HUDEP-2 (cell line): ENCODE measurements around the gene CLRN2.
A peak's percentile ranks its signal among the peaks of the same experiment; 100 is the strongest.
"Not testable (repeated sequence)": the region's sequence is repeated elsewhere in the genome, so short reads cannot be mapped to it uniquely, and the experiment has no call there.

Source experiments
- DNase-seq, 76 experiments: peaks; one replicate each; lab custom pipeline; 2025; ENCODE audit not compliant: unreplicated experiment in 76 of 76; lab: John Stamatoyannopoulos, UW

Gene CLRN2

GRCh38 chr4:17537060-17537459 lies 22.1 kb downstream of the CLRN2 start:
- not testable (repeated sequence) for DNase-seq

DNA sequence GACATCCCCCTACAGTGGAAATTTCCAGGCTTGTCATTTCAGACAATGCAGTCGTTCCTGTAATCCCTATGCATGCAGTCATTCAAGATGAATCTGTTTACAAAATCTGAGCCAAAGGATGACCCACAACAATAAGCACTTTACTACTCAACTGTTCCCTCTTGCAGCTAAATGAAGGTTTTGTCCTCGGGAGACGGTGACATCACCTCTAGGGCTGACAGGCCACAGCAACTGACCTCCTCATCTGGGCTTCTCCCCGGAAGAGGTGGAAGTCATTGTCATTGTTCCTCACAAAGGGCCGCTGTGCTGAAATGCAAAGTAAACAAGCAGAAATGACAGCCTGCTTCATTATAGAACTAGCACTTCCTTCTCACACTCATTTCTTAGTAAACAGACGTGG lies 29.2 kb downstream of the CLRN2 start:
- DNase-seq: no peak

GRCh38 chr4:17544831-17545234 lies 29.9 kb downstream of the CLRN2 start:
- DNase-seq: no peak

GRCh38 chr4:17545374-17546140 lies 30.6 kb downstream of the CLRN2 start:
- DNase-seq: no peak

- DNase-seq: no peak
Observed at GRCh38 chr4:17546222-17546621, 31.3 kb downstream of the CLRN2 start.

DNA sequence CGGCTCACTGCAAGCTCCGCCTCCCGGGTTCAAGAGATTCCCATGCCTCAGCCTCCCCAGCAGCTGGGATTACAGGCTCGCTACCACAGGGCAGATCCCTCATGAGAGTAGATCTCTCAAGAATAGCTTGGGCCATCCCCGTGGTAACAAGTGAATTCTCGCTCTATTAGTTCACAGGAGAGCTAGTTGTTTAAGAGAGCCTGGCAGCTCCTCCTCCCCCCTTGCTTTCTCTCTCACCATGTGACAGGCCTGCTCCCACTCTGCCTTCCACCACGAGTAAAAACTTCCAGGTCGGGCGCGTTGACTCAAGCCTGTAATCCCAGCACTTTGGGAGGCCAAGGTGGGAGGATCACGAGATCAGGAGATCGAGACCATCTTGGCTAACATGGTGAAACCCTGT lies 31.7 kb downstream of the CLRN2 start:
- no peak for DNase-seq

DNA sequence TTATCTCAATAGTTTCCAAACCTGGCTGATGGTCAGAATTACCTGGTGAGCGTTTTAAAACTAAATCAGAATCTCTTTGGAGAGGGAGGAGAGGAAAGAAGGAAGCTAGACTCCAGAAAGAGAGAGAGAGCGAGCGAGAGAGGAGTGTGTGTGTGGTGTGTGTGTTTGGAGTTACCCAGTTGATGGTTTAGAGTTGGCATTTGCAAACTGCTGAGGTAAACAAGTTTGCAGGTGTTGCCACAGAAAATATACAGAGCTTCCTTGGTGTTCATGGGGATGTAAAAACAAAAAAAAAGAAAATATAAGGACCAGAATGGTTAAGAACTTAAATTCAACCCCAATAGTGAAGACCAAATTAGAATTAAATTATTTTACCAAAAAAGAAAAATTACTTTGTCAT lies 35.6 kb downstream of the CLRN2 start:
- DNase-seq: no peak

GRCh38 chr4:17552427-17552826 lies 37.5 kb downstream of the CLRN2 start:
- no peak for DNase-seq

DNA sequence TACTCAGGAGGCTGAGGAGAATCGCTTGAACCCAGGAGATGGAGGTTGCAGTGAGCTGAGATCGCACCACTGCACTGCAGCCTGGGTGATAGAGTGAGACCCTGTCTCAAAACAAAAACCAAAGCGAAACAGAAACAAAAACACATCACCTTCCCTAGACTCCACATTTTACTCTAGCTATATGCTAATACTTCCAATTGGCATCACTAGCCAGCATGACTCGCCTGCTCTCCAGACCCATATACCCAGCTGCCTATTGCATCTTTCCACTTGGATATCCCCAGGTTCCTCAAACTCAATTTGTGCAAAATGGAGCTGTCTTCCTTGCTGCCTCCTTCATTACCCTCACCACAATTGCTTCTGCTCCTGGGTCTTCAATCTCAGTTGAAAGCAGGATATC lies 39.6 kb downstream of the CLRN2 start:
- DNase-seq: no peak

- no peak for DNase-seq
Observed at GRCh38 chr4:17556498-17556897, 41.5 kb downstream of the CLRN2 start.

DNA sequence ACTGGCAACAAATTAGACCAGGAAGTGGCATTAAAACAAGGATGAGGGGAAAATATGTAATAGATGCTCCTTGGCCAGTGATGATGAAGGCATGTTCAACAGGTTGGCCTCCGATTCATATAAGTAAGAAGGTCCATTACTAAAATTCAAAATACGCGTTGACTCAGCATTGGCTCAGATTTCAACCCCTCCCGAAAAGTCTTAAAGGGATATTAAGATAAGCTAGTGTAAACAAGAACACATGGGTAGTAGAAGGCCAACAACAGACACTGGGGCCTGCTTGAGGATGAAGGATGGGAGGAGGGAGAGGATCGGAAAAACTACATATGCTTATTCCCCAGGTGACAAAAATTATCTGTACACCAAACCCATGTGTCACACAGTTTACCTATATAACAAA lies 42.9 kb downstream of the CLRN2 start:
- DNase-seq: no peak

DNA sequence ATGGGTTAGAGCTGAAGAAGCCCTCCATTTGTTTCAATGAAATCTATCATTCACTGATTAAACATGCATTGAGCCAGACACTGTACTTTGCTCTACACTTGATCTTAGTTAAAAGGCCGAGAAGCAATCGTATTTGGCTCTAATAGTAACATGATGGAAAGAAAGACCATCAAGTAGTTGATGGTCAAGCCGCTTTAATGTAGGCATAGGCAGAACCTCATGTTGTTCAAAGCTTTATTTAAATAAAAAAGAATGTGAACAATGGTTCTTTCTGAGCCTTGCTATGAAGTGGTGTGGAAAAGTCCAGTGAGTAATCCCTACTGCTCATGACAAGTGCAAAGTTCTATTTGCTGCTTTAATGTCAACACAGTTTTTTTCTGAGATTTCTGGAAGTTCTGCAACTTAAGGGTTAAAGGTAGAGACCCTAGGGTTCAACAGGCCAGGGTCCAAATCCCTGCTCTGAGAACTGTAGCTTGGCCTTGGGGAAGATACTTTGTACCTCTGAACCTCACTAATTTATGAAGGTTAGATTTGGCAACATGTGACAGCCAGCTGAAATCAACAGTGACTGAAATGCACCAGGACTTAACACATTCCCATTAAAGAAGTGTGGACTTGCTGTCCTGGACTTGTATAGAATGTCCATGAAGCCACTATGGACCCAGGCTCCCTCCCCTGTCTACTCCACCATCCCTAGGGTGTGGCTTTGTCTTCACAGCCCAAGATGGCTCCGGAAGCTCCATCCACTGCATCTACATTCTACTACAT lies 44.2 kb downstream of the CLRN2 start:
- DNase-seq: no peak

DNA sequence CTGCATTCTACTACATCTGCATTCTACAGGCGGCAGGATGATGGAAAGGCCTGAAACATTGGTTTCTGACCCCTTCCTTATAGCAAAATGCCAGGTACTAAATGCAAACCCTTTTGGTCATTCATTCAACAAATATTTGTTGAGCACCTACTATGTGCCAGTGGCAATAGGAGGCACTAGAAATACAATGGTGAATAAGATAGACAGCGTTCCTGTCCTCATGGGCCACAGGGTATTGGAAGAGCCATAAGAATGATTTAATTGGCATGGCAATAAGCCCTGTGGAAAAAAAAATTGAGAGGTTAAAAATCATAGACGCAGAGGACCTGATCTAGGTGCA lies 44.7 kb downstream of the CLRN2 start:
- no peak for DNase-seq

DNA sequence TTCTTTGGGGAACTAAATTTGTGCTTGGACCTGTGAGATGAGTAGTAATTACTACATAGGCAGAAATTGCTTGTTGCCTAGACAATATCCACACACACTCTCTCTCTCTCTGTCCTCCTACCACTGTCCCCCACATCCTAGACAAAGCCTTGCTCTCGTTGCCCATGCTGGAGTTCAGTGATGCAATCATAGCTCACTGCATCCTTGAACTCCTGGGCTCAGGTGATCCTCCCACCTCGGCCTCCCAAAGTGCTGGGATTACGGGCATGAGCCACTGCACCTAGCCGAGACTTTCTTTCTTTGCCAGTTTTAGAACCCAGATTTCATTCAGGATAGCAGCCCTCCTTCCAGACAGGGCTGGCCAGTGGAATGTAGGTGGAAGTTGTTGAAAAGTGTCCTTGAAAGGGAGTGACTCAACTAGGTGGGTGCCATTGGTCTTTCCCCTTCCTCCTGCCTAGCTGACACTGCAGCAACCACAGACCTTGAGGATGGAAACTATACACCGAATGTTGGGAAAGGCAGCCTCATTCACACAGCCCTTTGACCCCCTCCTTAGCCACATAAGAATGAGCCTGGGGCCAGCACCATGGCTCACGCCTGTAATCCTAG lies 45.2 kb downstream of the CLRN2 start:
- DNase-seq: no peak

DNA sequence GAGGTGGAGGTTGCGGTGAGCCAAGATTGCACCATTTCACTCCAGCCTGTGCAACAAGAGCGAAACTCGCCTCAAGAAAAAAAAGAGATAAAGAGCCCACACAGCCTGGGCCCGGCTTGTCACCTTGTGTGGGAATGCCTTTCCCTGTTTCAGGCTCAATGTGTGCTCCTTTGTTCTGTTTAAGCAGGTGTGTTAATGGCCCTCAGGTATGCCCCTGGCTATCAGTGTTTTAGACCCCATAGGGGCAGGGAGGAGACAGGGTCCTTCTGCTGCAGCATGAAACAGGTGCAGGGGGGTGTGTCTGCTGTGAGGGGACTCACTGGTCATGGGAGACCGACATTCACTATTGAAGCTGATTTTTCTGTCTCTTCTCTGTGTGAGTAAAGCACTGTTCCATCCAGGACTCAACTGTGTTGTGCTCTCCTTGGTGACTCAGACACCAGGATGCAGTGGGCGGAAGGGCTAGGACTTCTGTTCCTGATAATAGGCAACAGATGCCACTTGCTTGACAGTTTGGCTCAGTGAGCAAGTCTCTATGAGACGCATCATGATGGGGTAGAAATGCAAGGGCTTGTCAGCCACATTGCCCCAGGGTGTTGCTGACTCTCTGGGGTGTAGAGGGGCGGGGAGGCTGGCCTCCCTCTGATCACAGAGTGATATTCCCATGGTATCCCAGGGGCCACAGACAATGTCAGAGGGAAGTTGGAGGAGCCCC lies 46.4 kb downstream of the CLRN2 start:
- peak in 11 of 76 experiments; percentile 1 to 27 (median 12) for DNase-seq

GRCh38 chr4:17562157-17562556 lies 47.2 kb downstream of the CLRN2 start:
- DNase-seq: peak in 5 of 76 experiments; percentile 1 to 7 (median 3)

GRCh38 chr4:17565846-17566245 lies 50.9 kb downstream of the CLRN2 start:
- DNase-seq: no peak

GRCh38 chr4:17567271-17567670 lies 52.3 kb downstream of the CLRN2 start:
- no peak for DNase-seq

GRCh38 chr4:17574206-17574605 lies 59.2 kb downstream of the CLRN2 start:
- no peak for DNase-seq

- DNase-seq: not testable (repeated sequence)
Observed at GRCh38 chr4:17575177-17575576, 60.2 kb downstream of the CLRN2 start.
